Astrocyte (in vitro differentiated cells and primary cell): ENCODE results near the gene HOXA11. TPM values are rescaled to one million over a fixed set of nuclear protein-coding genes. Genes with fewer than 3 reads are reported as not detected.
A peak's percentile ranks its signal among the peaks of the same experiment; 100 is the strongest.

Experiments
- DNase-seq: peaks from one replicate; pipeline ENCODE4 v3.0.0-alpha.2; 2010; ENCODE audit warnings: low read depth
- FAIRE-seq: peaks from 2 replicates; lab custom pipeline; 2011; peaks lifted over from hg19 to GRCh38; lab: Jason Lieb, UNC
- H2AFZ ChIP-seq: 2 replicates; pipeline ENCODE4 v1.6.0; 2012; ENCODE audit warnings: low read depth, low read length, inconsistent platforms
- H3K27ac ChIP-seq: 2 replicates; pipeline ENCODE4 v1.5.1; 2011; ENCODE audit warnings: low read depth, low read length, inconsistent platforms
- H3K27me3 ChIP-seq: 2 replicates; pipeline ENCODE4 v1.6.0; 2011; ENCODE audit warnings: low read length, inconsistent platforms; ENCODE audit not compliant: insufficient read depth
- H3K36me3 ChIP-seq: 2 replicates; pipeline ENCODE4 v1.5.1; 2011; ENCODE audit warnings: low read length, inconsistent platforms; ENCODE audit not compliant: insufficient read depth
- H3K4me1 ChIP-seq: 2 replicates; pipeline ENCODE4 v1.5.1; 2011; ENCODE audit warnings: low read length, inconsistent platforms; ENCODE audit not compliant: insufficient read depth
- H3K4me2 ChIP-seq: 2 replicates; pipeline ENCODE4 v1.6.0; 2012; ENCODE audit warnings: low read length, inconsistent platforms
- H3K4me3 ChIP-seq: 2 replicates; pipeline ENCODE4 v1.5.1; 2011; ENCODE audit warnings: low read depth, mild to moderate bottlenecking, low read length, inconsistent platforms; ENCODE audit not compliant: insufficient read depth
- H3K79me2 ChIP-seq: 2 replicates; pipeline ENCODE4 v1.6.0; 2012; ENCODE audit warnings: mild to moderate bottlenecking, low read length, inconsistent platforms; ENCODE audit not compliant: insufficient read depth
- H3K9ac ChIP-seq: 2 replicates; pipeline ENCODE4 v1.6.0; 2012; ENCODE audit warnings: mild to moderate bottlenecking, low read length, inconsistent platforms
- H3K9me3 ChIP-seq: 2 replicates; pipeline ENCODE4 v1.5.1; 2012; ENCODE audit warnings: low read depth, mild to moderate bottlenecking, low read length, inconsistent platforms; ENCODE audit not compliant: insufficient read depth
- H4K20me1 ChIP-seq: 2 replicates; pipeline ENCODE4 v1.6.0; 2012; ENCODE audit warnings: low read length, inconsistent platforms; ENCODE audit not compliant: insufficient read depth
- H3K27ac Mint-ChIP-seq: one replicate; pipeline ENCODE4 v1.8.0; 2021; ENCODE audit warnings: mild to moderate bottlenecking, mixed read lengths; ENCODE audit not compliant: unreplicated experiment
- H3K27me3 Mint-ChIP-seq: one replicate; pipeline ENCODE4 v1.8.0; 2021; ENCODE audit warnings: low read depth, mixed read lengths; ENCODE audit not compliant: unreplicated experiment
- H3K36me3 Mint-ChIP-seq: one replicate; pipeline ENCODE4 v1.8.0; 2021; ENCODE audit warnings: low read depth, mixed read lengths; ENCODE audit not compliant: unreplicated experiment
- H3K4me1 Mint-ChIP-seq: one replicate; pipeline ENCODE4 v1.8.0; 2021; ENCODE audit warnings: low read depth, mixed read lengths; ENCODE audit not compliant: unreplicated experiment
- H3K4me3 Mint-ChIP-seq: one replicate; pipeline ENCODE4 v1.8.0; 2021; ENCODE audit warnings: mild to moderate bottlenecking, moderate library complexity, mixed read lengths; ENCODE audit not compliant: unreplicated experiment
- H3K9me3 Mint-ChIP-seq: one replicate; pipeline ENCODE4 v1.8.0; 2021; ENCODE audit warnings: mild to moderate bottlenecking, mixed read lengths; ENCODE audit not compliant: unreplicated experiment
- CTCF ChIP-seq: IDR thresholded peaks from 2 replicates; pipeline ENCODE4 v1.5.1; 2011; ENCODE audit warnings: low read depth, mild to moderate bottlenecking, inconsistent platforms, low read length, moderate library complexity; ENCODE audit not compliant: insufficient read depth
- EZH2 ChIP-seq: IDR thresholded peaks from 2 replicates; pipeline ENCODE4 v1.6.1; 2012; ENCODE audit warnings: mild to moderate bottlenecking, low read length, inconsistent platforms; ENCODE audit not compliant: insufficient read depth
- total RNA-seq: library from RNA; stranded (reverse); gene quantifications from 2 replicates; pipeline ENCODE4 v1.2.1, GENCODE V29; 2021

The HOXA11 gene
- total RNA-seq, 1 donor from 2014 or later: not detected

GRCh38 chr7:27133409-27134231 is 51.4 kb downstream of the HOXA11 start:
- Histone ChIP-seq H3K36me3 (no peaks in the 10 kb centered on the region), H3K4me2 (peak overlapping the region; percentile 14), H3K4me1 (peaks cover 6% of the 10 kb centered on the region), H3K27ac (peak overlapping the region; percentile 34), H3K4me3 (no peak overlapping the region), H3K79me2 (no peaks in the 10 kb centered on the region), H2AFZ (no peak overlapping the region), H3K9me3 (no peaks in the 10 kb centered on the region), H3K27me3 (peaks cover 82% of the 10 kb centered on the region), H3K9ac (no peak overlapping the region), H4K20me1 (no peaks in the 10 kb centered on the region)
- peaks cover 24% of the 10 kb centered on the region for H3K9me3 Mint-ChIP-seq
- FAIRE-seq (no peak), DNase-seq (peak; percentile 8)
- H3K4me1 Mint-ChIP-seq: no peaks in the 10 kb centered on the region
- no peak for TF ChIP-seq CTCF
- TF ChIP-seq EZH2: no peak
- no peak overlapping the region for H3K4me3 Mint-ChIP-seq
- H3K36me3 Mint-ChIP-seq: no peaks in the 10 kb centered on the region
- no peak overlapping the region for H3K27ac Mint-ChIP-seq
- peaks cover 88% of the 10 kb centered on the region for H3K27me3 Mint-ChIP-seq

- Histone ChIP-seq H3K4me3 (no peak overlapping the region), H3K36me3 (no peaks in the 10 kb centered on the region), H2AFZ (no peak overlapping the region), H3K4me2 (no peak overlapping the region), H4K20me1 (no peaks in the 10 kb centered on the region), H3K27ac (no peak overlapping the region), H3K4me1 (peaks cover 6% of the 10 kb centered on the region), H3K9ac (no peak overlapping the region), H3K27me3 (peaks cover 82% of the 10 kb centered on the region), H3K9me3 (no peaks in the 10 kb centered on the region), H3K79me2 (no peaks in the 10 kb centered on the region)
- H3K4me3 Mint-ChIP-seq: no peak overlapping the region
- no peaks in the 10 kb centered on the region for H3K4me1 Mint-ChIP-seq
- TF ChIP-seq EZH2 (no peak), CTCF (no peak)
- H3K9me3 Mint-ChIP-seq: peaks cover 26% of the 10 kb centered on the region
- peaks cover 88% of the 10 kb centered on the region for H3K27me3 Mint-ChIP-seq
- H3K27ac Mint-ChIP-seq: no peak overlapping the region
- H3K36me3 Mint-ChIP-seq: no peaks in the 10 kb centered on the region
- FAIRE-seq (no peak), DNase-seq (no peak)
Observed at GRCh38 chr7:27132978-27133377, 52.1 kb downstream of the HOXA11 start.

GRCh38 chr7:27132214-27132613 is 52.8 kb downstream of the HOXA11 start:
- H3K9ac ChIP-seq: no peak overlapping the region
- H3K4me3 Mint-ChIP-seq: no peak overlapping the region
- H3K79me2 ChIP-seq: no peaks in the 10 kb centered on the region
- H3K27ac Mint-ChIP-seq: no peak overlapping the region
- H4K20me1 ChIP-seq: no peaks in the 10 kb centered on the region
- no peaks in the 10 kb centered on the region for H3K9me3 ChIP-seq
- DNase-seq (peak; percentile 17), FAIRE-seq (no peak)
- H3K36me3 ChIP-seq: no peaks in the 10 kb centered on the region
- H3K4me1 Mint-ChIP-seq: no peaks in the 10 kb centered on the region
- peaks cover 6% of the 10 kb centered on the region for H3K4me1 ChIP-seq
- TF ChIP-seq EZH2 (no peak), CTCF (no peak)
- no peak overlapping the region for H3K4me2 ChIP-seq
- H3K27me3 Mint-ChIP-seq: peaks cover 88% of the 10 kb centered on the region
- no peak overlapping the region for H3K4me3 ChIP-seq
- H2AFZ ChIP-seq: no peak overlapping the region
- peaks cover 82% of the 10 kb centered on the region for H3K27me3 ChIP-seq
- peaks cover 27% of the 10 kb centered on the region for H3K9me3 Mint-ChIP-seq
- H3K36me3 Mint-ChIP-seq: no peaks in the 10 kb centered on the region
- no peak overlapping the region for H3K27ac ChIP-seq
